K562 (cell line): Measurements from ENCODE around the gene TRAPPC12. TPM values are rescaled to one million over a fixed set of nuclear protein-coding genes. Genes with fewer than 3 reads are reported as not detected.

ENCODE experiments used
- ATAC-seq: fragments of 200-7000 bp; cut with Tn5 transposase; 3 replicates; pipeline ENCODE4 v1.9.1; 2020; ENCODE audit warnings: moderate library complexity
- BruUV-seq: library from RNA; stranded (reverse); fragments of 400-500 nt; replicated peaks from 2 replicates; lab custom pipeline; 2021; lab: Mats Ljungman, UMichigan
- CTCF ChIA-PET: fragments of 300-600 bp; formaldehyde crosslinking; extraction: SDS; loops from one replicate; lab custom pipeline; 2021; ENCODE audit warnings: low intra/inter-chr PET ratio; lab: Yijun Ruan, JAX
- POLR2A ChIA-PET: fragments of 300-600, 350-650 bp; sonication (Branson Sonifier 250); formaldehyde crosslinking; extraction: SDS; loops from one replicate; lab custom pipeline; 2021; ENCODE audit warnings: antibody characterized with exemption, inconsistent platforms; lab: Yijun Ruan, JAX
- DNase-seq, 4 experiments: peaks; one replicate each; pipeline versions ENCODE4 v3.0.0 to v3.0.0-alpha.2; 2011 to 2018; ENCODE audit warnings: low spot score in 3 of 4, mixed read lengths in 3 of 4; ENCODE audit errors: extremely low read depth in 1 of 4
- FAIRE-seq: peaks from 2 replicates; lab custom pipeline; 2011; peaks lifted over from hg19 to GRCh38; lab: Jason Lieb, UNC
- H2AFZ ChIP-seq: 2 replicates; pipeline ENCODE4 v1.6.0; 2011; ENCODE audit warnings: low read depth, low read length, control low read depth, inconsistent platforms
- H3K27ac ChIP-seq: fragments of 200-600 bp; 3 replicates; pipeline ENCODE4 v1.8.0; 2011; ENCODE audit warnings: low read depth, mild to moderate bottlenecking, control low read depth, inconsistent platforms, low read length, moderate library complexity, mixed read lengths; ENCODE audit errors: extremely low read depth
- H3K27me3 ChIP-seq, 2 experiments: fragments of 300-600 bp in 1 of 2; 2 replicates in 1 of 2; 3 replicates in 1 of 2; pipeline versions ENCODE4 v1.6.0 to v1.8.0; 2011; ENCODE audit warnings: inconsistent platforms in 2 of 2, low read length in 2 of 2, mild to moderate bottlenecking in 1 of 2, mixed read lengths in 1 of 2, moderate library complexity in 1 of 2; ENCODE audit not compliant: control insufficient read depth in 2 of 2, insufficient read depth in 2 of 2
- H3K36me3 ChIP-seq: fragments of 300-600 bp; 3 replicates; pipeline ENCODE4 v1.8.0; 2011; ENCODE audit warnings: mild to moderate bottlenecking, low read length, inconsistent platforms; ENCODE audit not compliant: control insufficient read depth, insufficient read depth
- H3K4me1 ChIP-seq, 2 experiments: fragments of 200-600 bp in 1 of 2; replicated peaks in 1 of 2; 2 replicates in 1 of 2; 3 replicates in 1 of 2; pipeline versions ENCODE4 v1.5.1 to v1.8.0; 2011; ENCODE audit warnings: inconsistent platforms in 2 of 2, low read length in 2 of 2, mild to moderate bottlenecking in 1 of 2, mixed read lengths in 1 of 2, moderate library complexity in 1 of 2; ENCODE audit not compliant: control insufficient read depth in 2 of 2, insufficient read depth in 2 of 2
- H3K4me2 ChIP-seq: 2 replicates; pipeline ENCODE4 v1.6.1; 2011; ENCODE audit warnings: low read length, control low read depth, inconsistent platforms, mixed read lengths; ENCODE audit not compliant: insufficient read depth
- H3K4me3 ChIP-seq: fragments of 200-600 bp; sonication (generic), shearing (Covaris generic); 2 replicates; pipeline ENCODE4 v1.5.1; 2016; ENCODE audit warnings: control low read depth, inconsistent platforms
- H3K79me2 ChIP-seq: fragments of 200-600 bp; 3 replicates; pipeline ENCODE4 v1.8.0; 2011; ENCODE audit warnings: low read length, inconsistent platforms; ENCODE audit not compliant: control insufficient read depth, insufficient read depth
- H3K9ac ChIP-seq, 2 experiments: 2 replicates each; pipeline versions ENCODE4 v1.6.0 to v1.6.1; 2011; ENCODE audit warnings: low read depth in 2 of 2, low read length in 2 of 2, control low read depth in 1 of 2, inconsistent platforms in 1 of 2, mild to moderate bottlenecking in 1 of 2, mixed read lengths in 1 of 2; ENCODE audit not compliant: insufficient read depth in 1 of 2
- H3K9me1 ChIP-seq: one replicate; pipeline ENCODE4 v1.6.0; 2011; ENCODE audit warnings: inconsistent platforms, mild to moderate bottlenecking, low read length, moderate library complexity; ENCODE audit not compliant: control insufficient read depth, insufficient read depth
- H3K9me3 ChIP-seq: replicated peaks from 2 replicates; pipeline ENCODE4 v1.5.1; 2011; ENCODE audit warnings: low read depth, low read length, inconsistent platforms; ENCODE audit not compliant: control insufficient read depth, insufficient read depth
- H4K20me1 ChIP-seq: replicated peaks from 2 replicates; pipeline ENCODE4 v1.6.1; 2011; ENCODE audit warnings: low read length, inconsistent platforms, mixed read lengths; ENCODE audit not compliant: control insufficient read depth, insufficient read depth
- E2F1 ChIP-seq: sonication (generic); formaldehyde crosslinking; IDR thresholded peaks from 2 replicates; pipeline ENCODE4 v1.8.1; 2023; ENCODE audit warnings: mild to moderate bottlenecking, missing genetic modification reagents, moderate library complexity
- EGR1 ChIP-seq: fragments of 450-650 bp; conservative IDR thresholded peaks from 2 replicates; pipeline ENCODE4 v1.6.1; 2017; ENCODE audit warnings: mild to moderate bottlenecking
- FOXA1 ChIP-seq: fragments of 450-650 bp; IDR thresholded peaks from 2 replicates; pipeline ENCODE4 v1.6.1; 2016; ENCODE audit warnings: mild to moderate bottlenecking, borderline replicate concordance
- MAX ChIP-seq: sonication (generic); formaldehyde crosslinking; IDR thresholded peaks from 2 replicates; pipeline ENCODE4 v1.9.0; 2022; ENCODE audit warnings: mild to moderate bottlenecking, missing genetic modification reagents
- MEF2A ChIP-seq: IDR thresholded peaks from 2 replicates; pipeline ENCODE4 v1.6.1; 2011; ENCODE audit warnings: low read depth, mild to moderate bottlenecking, low read length, moderate library complexity; ENCODE audit not compliant: control insufficient read depth
- MYBL2 ChIP-seq, 2 experiments: fragments of 450-650 bp in 1 of 2; sonication (generic) in 1 of 2; formaldehyde crosslinking in 1 of 2; IDR thresholded peaks; 2 replicates each; pipeline versions ENCODE4 v1.6.1 to v1.8.1; 2017 to 2022; ENCODE audit warnings: borderline replicate concordance in 1 of 2, inconsistent platforms in 1 of 2, low read depth in 1 of 2, mild to moderate bottlenecking in 1 of 2, missing genetic modification reagents in 1 of 2, moderate library complexity in 1 of 2
- NEUROD1 ChIP-seq: fragments of 150-350 bp; IDR thresholded peaks from 2 replicates; pipeline ENCODE4 v1.6.1; 2014; ENCODE audit warnings: borderline replicate concordance, low read length, low read depth; ENCODE audit not compliant: partially characterized antibody
- PHF20 ChIP-seq: fragments of 450-650 bp; IDR thresholded peaks from 2 replicates; pipeline ENCODE4 v1.6.1; 2018; ENCODE audit not compliant: partially characterized antibody
- STAT5A ChIP-seq: IDR thresholded peaks from 2 replicates; pipeline ENCODE4 v1.6.1; 2012; ENCODE audit warnings: low read length, inconsistent platforms, borderline replicate concordance
- TAL1 ChIP-seq: fragments of 450-650 bp; IDR thresholded peaks from 2 replicates; pipeline ENCODE4 v1.6.1; 2016; ENCODE audit warnings: mild to moderate bottlenecking
- TARDBP ChIP-seq: fragments of 450-650 bp; IDR thresholded peaks from 2 replicates; pipeline ENCODE4 v1.6.1; 2016
- TEAD4 ChIP-seq, 2 experiments: sonication (generic) in 1 of 2; formaldehyde crosslinking in 1 of 2; IDR thresholded peaks; 2 replicates each; pipeline versions ENCODE4 v1.6.1 to v1.8.0; 2012 to 2022; ENCODE audit warnings: borderline replicate concordance in 1 of 2, inconsistent platforms in 1 of 2, low read length in 1 of 2, mild to moderate bottlenecking in 1 of 2, missing genetic modification reagents in 1 of 2
- ZBED1 ChIP-seq: IDR thresholded peaks from 2 replicates; pipeline ENCODE4 v1.6.1; 2014
- ZC3H4 ChIP-seq: sonication (generic); formaldehyde crosslinking; IDR thresholded peaks from 2 replicates; pipeline ENCODE4 v1.9.0; 2021; ENCODE audit warnings: missing genetic modification reagents, borderline replicate concordance
- WGBS: fragments of 100-300 bp; shearing (Covaris generic); methylation state at CpG from one replicate; pipeline ENCODE4 v1.1.6; 2016; ENCODE audit warnings: low coverage, mixed read lengths; ENCODE audit not compliant: insufficient coverage; ENCODE audit errors: missing lambda C conversion rate; 5-methylcytosine and 5-hydroxymethylcytosine counted together
- in situ Hi-C: fragments of 300-500 bp; cut with MboI; formaldehyde crosslinking; loops from 4 replicates; pipeline ENCODE4 v1.15.0; 2018; ENCODE audit warnings: inconsistent platforms, mixed read lengths
- intact Hi-C: fragments of 100-400 bp; cut with micrococcal nuclease; formaldehyde crosslinking; loops from 2 replicates; pipeline ENCODE4 v1.14.2; 2022
- polyA plus RNA-seq, 8 experiments: library from polyadenylated mRNA; depleted of rRNA in 4 of 8; stranded (reverse) in 5 of 8; unstranded in 3 of 8; fragments of >200 nt; fragmentation: Nextera tagmentation in 2 of 8; fragmentation: Illumina TruSeq in 1 of 8; extraction: Ambion mirVana in 2 of 8; extraction: Trizol in 1 of 8; gene quantifications; 2 replicates each; pipeline versions ENCODE4 v1.2.1 to v1.2.3, GENCODE V29; 2011 to 2014; ENCODE audit warnings: inconsistent platforms in 1 of 8, missing spikeins in 1 of 8
- total RNA-seq, 7 experiments: library from RNA; depleted of rRNA in 6 of 7; stranded (reverse); fragments of >200 nt in 6 of 7; fragmentation: Illumina TruSeq in 2 of 7; extraction: Trizol in 2 of 7; gene quantifications; 2 replicates each; pipeline versions ENCODE4 v1.2.1 to v1.2.3, GENCODE V29; 2011 to 2021; ENCODE audit warnings: low replicate concordance in 1 of 7
- TF ChIP-seq, protein P1 (sequence below): fragments of 450-650 bp; conservative IDR thresholded peaks from 2 replicates; pipeline ENCODE4 v1.6.1; 2016; ENCODE audit warnings: missing genetic modification characterization, low read depth, mild to moderate bottlenecking, control low read depth, missing compliant biosample characterization
- TF ChIP-seq, protein P2 (sequence below): fragments of 150-350 bp; conservative IDR thresholded peaks from 2 replicates; pipeline ENCODE4 v1.6.1; 2014; ENCODE audit warnings: low read length

The TRAPPC12 gene
- total and polyA plus RNA-seq, 9 of the 15 experiments (the other 6 are each of a cell fraction or from before 2014, with no cell fraction given) = 8.0 to 75.2 (median 39.1) TPM

DNA sequence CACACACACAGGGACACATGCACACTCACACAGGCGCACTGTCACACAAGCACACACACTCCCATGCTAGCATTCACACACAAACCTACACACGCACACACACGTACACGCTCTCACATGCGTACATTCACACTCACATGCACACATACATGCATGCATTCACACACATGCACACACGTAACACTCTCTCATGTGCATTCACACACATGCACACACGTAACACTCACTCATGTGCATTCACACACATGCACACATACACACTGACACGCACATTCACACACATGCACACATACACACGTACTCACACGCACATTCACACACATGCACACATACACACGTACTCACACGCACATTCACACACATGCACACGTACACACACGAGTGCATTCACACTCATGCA lies 123.6 kb downstream of the TRAPPC12 start:
- no peaks in the 10 kb centered on the region for H3K4me1 ChIP-seq
- DNase-seq (no peak), FAIRE-seq (peak; percentile 55), ATAC-seq (no peak)
- no peaks in the 10 kb centered on the region; a peak in 1 of 5 replicates for H3K27me3 ChIP-seq
- intact Hi-C loops (no loop called here), in situ Hi-C loops (no loop called here)
- no TSS peak for BruUV-seq
- ChIA-PET POLR2A (interaction anchor here (2.5 kb wide), 1 partner anchor 9 kb away, joined by 8 read pairs; no protein-coding TSS in a partner anchor), CTCF (no interaction called here)
- H3K4me3 ChIP-seq = no peak overlapping the region
- WGBS = 90% methylated on average over 14 of the region's 14 CpGs
- H2AFZ ChIP-seq = no peak overlapping the region
- H3K36me3 ChIP-seq = peaks cover 51% of the 10 kb centered on the region
- H3K4me2 ChIP-seq = no peak overlapping the region
- no peak overlapping the region for H3K9ac ChIP-seq
- H3K27ac ChIP-seq = no peak overlapping the region; the same call in 2 of the 3 replicates
- H3K9me1 ChIP-seq = no peaks in the 10 kb centered on the region
- H3K79me2 ChIP-seq = peaks cover 5% of the 10 kb centered on the region; the same call in 1 of the 3 replicates
- peaks cover 4% of the 10 kb centered on the region; the same call in 1 of the 2 replicates for H3K9me3 ChIP-seq
- no peaks in the 10 kb centered on the region for H4K20me1 ChIP-seq
- TF ChIP-seq, protein P1, sequence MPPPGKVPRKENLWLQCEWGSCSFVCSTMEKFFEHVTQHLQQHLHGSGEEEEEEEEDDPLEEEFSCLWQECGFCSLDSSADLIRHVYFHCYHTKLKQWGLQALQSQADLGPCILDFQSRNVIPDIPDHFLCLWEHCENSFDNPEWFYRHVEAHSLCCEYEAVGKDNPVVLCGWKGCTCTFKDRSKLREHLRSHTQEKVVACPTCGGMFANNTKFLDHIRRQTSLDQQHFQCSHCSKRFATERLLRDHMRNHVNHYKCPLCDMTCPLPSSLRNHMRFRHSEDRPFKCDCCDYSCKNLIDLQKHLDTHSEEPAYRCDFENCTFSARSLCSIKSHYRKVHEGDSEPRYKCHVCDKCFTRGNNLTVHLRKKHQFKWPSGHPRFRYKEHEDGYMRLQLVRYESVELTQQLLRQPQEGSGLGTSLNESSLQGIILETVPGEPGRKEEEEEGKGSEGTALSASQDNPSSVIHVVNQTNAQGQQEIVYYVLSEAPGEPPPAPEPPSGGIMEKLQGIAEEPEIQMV (tag) = no peak
- no peak for TF ChIP-seq TEAD4 (IDR thresholded peaks at IDR 0.05; ENCODE audit: low read length)
- no peak for TF ChIP-seq TEAD4 (CRISPR knock-in tag; IDR thresholded peaks at IDR 0.05; ENCODE audit: borderline replicate concordance)
- TF ChIP-seq, protein P2, sequence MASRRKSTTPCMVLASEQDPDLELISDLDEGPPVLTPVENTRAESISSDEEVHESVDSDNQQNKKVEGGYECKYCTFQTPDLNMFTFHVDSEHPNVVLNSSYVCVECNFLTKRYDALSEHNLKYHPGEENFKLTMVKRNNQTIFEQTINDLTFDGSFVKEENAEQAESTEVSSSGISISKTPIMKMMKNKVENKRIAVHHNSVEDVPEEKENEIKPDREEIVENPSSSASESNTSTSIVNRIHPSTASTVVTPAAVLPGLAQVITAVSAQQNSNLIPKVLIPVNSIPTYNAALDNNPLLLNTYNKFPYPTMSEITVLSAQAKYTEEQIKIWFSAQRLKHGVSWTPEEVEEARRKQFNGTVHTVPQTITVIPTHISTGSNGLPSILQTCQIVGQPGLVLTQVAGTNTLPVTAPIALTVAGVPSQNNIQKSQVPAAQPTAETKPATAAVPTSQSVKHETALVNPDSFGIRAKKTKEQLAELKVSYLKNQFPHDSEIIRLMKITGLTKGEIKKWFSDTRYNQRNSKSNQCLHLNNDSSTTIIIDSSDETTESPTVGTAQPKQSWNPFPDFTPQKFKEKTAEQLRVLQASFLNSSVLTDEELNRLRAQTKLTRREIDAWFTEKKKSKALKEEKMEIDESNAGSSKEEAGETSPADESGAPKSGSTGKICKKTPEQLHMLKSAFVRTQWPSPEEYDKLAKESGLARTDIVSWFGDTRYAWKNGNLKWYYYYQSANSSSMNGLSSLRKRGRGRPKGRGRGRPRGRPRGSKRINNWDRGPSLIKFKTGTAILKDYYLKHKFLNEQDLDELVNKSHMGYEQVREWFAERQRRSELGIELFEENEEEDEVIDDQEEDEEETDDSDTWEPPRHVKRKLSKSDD = no peak
- TF ChIP-seq ZC3H4 = 0 out of 2 replicates have a peak, but pooled peaks have one; percentile 35
- no peak for TF ChIP-seq NEUROD1
- TF ChIP-seq MEF2A = no peak
- no peak for TF ChIP-seq FOXA1
- TF ChIP-seq ZBED1 = no peak
- TF ChIP-seq EGR1 = no peak
- peak; percentile 27; the same call in 1 of the 2 replicates for TF ChIP-seq MAX (CRISPR knock-in tag)
- no peak for TF ChIP-seq E2F1 (CRISPR knock-in tag)
- peak; percentile 53; the same call in 1 of the 2 replicates for TF ChIP-seq STAT5A
- peak; percentile 40 for TF ChIP-seq PHF20
- TF ChIP-seq TAL1 = no peak
- TF ChIP-seq MYBL2 (IDR thresholded peaks at IDR 0.05; ENCODE audit: low read depth) = no peak
- TF ChIP-seq MYBL2 (CRISPR knock-in tag; IDR thresholded peaks at IDR 0.05; ENCODE audit: borderline replicate concordance) = no peak
- TF ChIP-seq TARDBP = peak; percentile 24; the same call in 1 of the 2 replicates
